Measurements from ENCODE around the gene RAP1GAP.

DNA sequence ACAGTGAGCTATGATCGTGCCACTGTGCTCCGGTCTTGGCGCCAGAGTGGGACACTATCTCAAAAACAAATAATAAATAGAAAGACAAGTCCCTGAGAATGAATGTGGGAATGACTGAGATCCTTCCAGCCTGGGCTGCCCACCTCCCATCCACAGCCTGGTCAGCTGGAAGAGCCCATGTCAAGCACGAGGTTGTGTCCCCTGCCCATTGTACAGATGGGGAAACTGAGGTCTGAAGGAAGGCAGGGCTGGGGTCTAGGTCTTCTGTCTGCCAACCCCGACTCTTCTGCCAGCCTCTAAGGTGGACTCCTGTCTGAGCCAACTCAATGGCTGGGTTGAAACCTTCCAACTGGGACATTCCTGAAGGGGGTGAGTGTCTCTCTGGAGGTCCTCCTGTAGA is 79.5 kb downstream of the RAP1GAP start:
- TF ChIP-seq, protein P1, sequence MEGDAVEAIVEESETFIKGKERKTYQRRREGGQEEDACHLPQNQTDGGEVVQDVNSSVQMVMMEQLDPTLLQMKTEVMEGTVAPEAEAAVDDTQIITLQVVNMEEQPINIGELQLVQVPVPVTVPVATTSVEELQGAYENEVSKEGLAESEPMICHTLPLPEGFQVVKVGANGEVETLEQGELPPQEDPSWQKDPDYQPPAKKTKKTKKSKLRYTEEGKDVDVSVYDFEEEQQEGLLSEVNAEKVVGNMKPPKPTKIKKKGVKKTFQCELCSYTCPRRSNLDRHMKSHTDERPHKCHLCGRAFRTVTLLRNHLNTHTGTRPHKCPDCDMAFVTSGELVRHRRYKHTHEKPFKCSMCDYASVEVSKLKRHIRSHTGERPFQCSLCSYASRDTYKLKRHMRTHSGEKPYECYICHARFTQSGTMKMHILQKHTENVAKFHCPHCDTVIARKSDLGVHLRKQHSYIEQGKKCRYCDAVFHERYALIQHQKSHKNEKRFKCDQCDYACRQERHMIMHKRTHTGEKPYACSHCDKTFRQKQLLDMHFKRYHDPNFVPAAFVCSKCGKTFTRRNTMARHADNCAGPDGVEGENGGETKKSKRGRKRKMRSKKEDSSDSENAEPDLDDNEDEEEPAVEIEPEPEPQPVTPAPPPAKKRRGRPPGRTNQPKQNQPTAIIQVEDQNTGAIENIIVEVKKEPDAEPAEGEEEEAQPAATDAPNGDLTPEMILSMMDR (IDR thresholded peaks at IDR 0.05): no peak
- no peak for TF ChIP-seq POLR2A (IDR thresholded peaks at IDR 0.05)
- no peak for TF ChIP-seq EP300 (IDR thresholded peaks at IDR 0.05; ENCODE audit: low read depth)
- TF ChIP-seq POLR2AphosphoS5 (IDR thresholded peaks at IDR 0.05): no peak

All from transverse colon (tissue), 4 donors.